ENCODE results near the gene MTFR1L. TPM values are rescaled to one million over a fixed set of nuclear protein-coding genes. Genes with fewer than 3 reads are reported as not detected.

MTFR1L gene
- total RNA-seq, 1 donor from 2014 or later: 15.0 TPM

GRCh38 chr1:25807480-25808390 lies 12.0 kb upstream of the MTFR1L start:
- H3K27me3 ChIP-seq (ENCODE audit: control insufficient read depth, insufficient read depth, low read length): no peaks in the 10 kb centered on the region
- FAIRE-seq (peak; percentile 52), DNase-seq (ENCODE audit: low read depth) (no peak)
- no peak for TF ChIP-seq CTCF (IDR thresholded peaks at IDR 0.05; ENCODE audit: insufficient read depth, low read length, severe bottlenecking)
- H3K4me3 ChIP-seq (ENCODE audit: low read depth, low read length): no peak overlapping the region
- peaks cover 28% of the 10 kb centered on the region for H3K36me3 ChIP-seq (ENCODE audit: control insufficient read depth, insufficient read depth, low read length)

- Histone ChIP-seq H3K4me3 (ENCODE audit: low read depth, low read length) (no peak overlapping the region), H3K36me3 (ENCODE audit: control insufficient read depth, insufficient read depth, low read length) (peaks cover 28% of the 10 kb centered on the region), H3K27me3 (ENCODE audit: control insufficient read depth, insufficient read depth, low read length) (no peaks in the 10 kb centered on the region)
- FAIRE-seq (no peak), DNase-seq (ENCODE audit: low read depth) (no peak)
- no peak for TF ChIP-seq CTCF (IDR thresholded peaks at IDR 0.05; ENCODE audit: insufficient read depth, low read length, severe bottlenecking)
Measured at GRCh38 chr1:25808481-25809244, 11.1 kb upstream of the MTFR1L start.

DNA sequence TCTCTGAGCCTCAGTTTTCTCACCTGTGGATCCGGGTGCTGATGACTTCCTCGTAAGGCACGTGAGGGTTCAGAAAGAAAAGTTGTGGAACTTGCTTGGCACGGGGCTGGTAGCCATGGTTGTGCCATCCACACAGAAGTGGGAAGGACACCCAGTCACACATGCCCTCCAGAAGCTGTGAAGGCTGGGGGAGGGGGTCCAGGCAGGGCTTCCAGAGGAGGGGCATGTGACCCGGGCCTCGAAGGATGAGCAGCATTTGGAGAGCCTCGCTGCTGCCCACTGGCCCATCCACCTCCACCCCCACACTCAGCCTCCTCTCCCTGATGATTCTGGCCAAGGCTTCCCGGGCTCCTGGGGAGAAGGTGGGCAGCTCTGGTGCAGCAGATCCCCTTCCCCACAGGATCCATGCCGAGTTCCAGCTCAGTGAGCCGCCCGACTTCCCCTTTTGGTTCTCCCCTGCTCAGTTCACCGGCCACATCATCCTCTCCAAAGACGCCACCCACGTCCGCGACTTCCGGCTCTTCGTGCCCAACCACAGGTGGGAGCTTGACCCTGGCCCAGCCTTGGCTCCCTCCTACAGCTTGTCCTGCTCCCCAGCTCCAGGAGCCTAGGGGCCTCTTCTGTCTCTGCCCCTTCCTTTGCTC lies 10.3 kb upstream of the MTFR1L start:
- FAIRE-seq (no peak), DNase-seq (ENCODE audit: low read depth) (no peak)
- Histone ChIP-seq H3K36me3 (ENCODE audit: control insufficient read depth, insufficient read depth, low read length) (peaks cover 30% of the 10 kb centered on the region), H3K4me3 (ENCODE audit: low read depth, low read length) (no peak overlapping the region), H3K27me3 (ENCODE audit: control insufficient read depth, insufficient read depth, low read length) (no peaks in the 10 kb centered on the region)
- TF ChIP-seq CTCF (IDR thresholded peaks at IDR 0.05; ENCODE audit: insufficient read depth, low read length, severe bottlenecking): no peak

- peaks cover 32% of the 10 kb centered on the region for H3K36me3 ChIP-seq (ENCODE audit: control insufficient read depth, insufficient read depth, low read length)
- no peaks in the 10 kb centered on the region for H3K27me3 ChIP-seq (ENCODE audit: control insufficient read depth, insufficient read depth, low read length)
- H3K4me3 ChIP-seq (ENCODE audit: low read depth, low read length): no peak overlapping the region
- DNase-seq (ENCODE audit: low read depth) (no peak), FAIRE-seq (no peak)
- no peak for TF ChIP-seq CTCF (IDR thresholded peaks at IDR 0.05; ENCODE audit: insufficient read depth, low read length, severe bottlenecking)
Measured at GRCh38 chr1:25809929-25810328, 9.8 kb upstream of the MTFR1L start.

- TF ChIP-seq CTCF (IDR thresholded peaks at IDR 0.05; ENCODE audit: insufficient read depth, low read length, severe bottlenecking): peak; percentile 97
- FAIRE-seq: no peak
- Histone ChIP-seq H3K27me3 (ENCODE audit: control insufficient read depth, insufficient read depth, low read length) (no peaks in the 10 kb centered on the region), H3K4me3 (ENCODE audit: low read depth, low read length) (no peak overlapping the region), H3K36me3 (ENCODE audit: control insufficient read depth, insufficient read depth, low read length) (peaks cover 29% of the 10 kb centered on the region)
- peak; percentile 28 for DNase-seq (ENCODE audit: low read depth)
Measured at GRCh38 chr1:25810341-25811299, 9.1 kb upstream of the MTFR1L start.

Measured in bronchial epithelial cell (primary cell).